HG03280 (cell line): Measurements from ENCODE around the gene USP11.
A peak's percentile ranks its signal among the peaks of the same experiment; 100 is the strongest.

Source experiments
- ATAC-seq: cut with Tn5 transposase; IDR thresholded peaks from one replicate; pipeline ENCODE4 v1.9.1; 2021; ENCODE audit warnings: mild to moderate bottlenecking, moderate library complexity; ENCODE audit not compliant: unreplicated experiment

Gene USP11

DNA sequence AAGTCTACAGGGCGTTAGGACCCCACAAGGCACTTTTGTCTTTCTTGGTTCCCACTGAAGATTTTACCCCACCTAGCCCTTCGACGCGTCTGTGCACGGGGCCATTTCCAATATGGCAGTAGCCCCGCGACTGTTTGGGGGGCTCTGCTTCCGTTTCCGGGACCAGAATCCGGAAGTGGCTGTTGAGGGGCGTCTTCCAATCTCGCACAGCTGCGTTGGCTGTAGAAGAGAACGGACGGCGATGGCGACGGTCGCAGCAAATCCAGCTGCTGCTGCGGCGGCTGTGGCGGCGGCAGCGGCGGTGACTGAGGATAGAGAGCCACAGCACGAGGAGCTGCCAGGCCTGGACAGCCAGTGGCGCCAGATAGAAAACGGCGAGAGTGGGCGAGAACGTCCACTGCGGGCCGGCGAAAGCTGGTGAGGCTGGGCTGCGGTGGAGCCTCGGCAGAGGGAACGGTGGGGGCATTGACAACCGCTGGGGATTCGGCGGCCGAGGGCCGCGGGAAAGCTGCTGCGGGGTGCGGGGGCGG is at the start of gene USP11:
Gene USP11 (plus strand): TSS at position 207 of the 530 bp plus-strand sequence. CDS start 35 bp downstream, at position 242.
- ATAC-seq = peak; percentile 20

DNA sequence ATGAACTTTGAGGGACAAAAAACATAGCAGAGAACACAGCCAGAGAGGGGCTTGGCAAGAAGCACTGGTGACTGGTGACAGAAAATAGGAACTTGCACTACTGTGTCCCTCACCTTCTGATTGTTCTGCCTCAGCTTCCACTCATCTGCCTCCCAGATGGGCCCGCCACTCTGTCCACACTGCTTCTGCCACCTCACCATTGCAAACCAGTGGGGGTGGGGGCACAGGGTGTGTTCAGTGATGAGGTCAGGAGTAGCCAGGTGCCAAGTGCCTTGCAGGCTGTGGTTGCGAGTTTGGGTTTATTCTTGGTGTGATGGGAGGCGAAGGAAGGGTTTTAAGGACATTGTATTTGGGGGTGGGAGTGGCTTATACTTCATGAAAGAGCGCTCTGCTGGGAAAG is 48.3 kb upstream of the USP11 start:
- ATAC-seq = no peak

DNA sequence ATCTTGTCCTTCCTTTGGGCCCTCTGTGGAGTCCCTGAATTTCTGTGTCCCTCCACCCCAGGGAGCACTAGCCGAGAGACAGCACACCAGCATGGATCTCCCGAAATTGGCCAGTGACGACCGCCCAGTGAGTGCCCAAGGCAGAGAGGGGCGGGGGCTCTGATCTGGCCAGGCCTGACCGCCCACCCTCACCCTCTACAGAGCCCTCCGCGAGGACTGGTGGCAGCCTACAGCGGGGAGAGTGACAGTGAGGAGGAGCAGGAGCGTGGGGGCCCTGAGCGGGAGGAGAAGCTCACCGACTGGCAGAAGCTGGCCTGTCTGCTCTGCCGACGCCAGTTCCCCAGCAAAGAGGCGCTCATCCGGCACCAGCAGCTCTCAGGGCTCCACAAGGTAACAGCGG is 47.6 kb upstream of the USP11 start:
- ATAC-seq = no peak

DNA sequence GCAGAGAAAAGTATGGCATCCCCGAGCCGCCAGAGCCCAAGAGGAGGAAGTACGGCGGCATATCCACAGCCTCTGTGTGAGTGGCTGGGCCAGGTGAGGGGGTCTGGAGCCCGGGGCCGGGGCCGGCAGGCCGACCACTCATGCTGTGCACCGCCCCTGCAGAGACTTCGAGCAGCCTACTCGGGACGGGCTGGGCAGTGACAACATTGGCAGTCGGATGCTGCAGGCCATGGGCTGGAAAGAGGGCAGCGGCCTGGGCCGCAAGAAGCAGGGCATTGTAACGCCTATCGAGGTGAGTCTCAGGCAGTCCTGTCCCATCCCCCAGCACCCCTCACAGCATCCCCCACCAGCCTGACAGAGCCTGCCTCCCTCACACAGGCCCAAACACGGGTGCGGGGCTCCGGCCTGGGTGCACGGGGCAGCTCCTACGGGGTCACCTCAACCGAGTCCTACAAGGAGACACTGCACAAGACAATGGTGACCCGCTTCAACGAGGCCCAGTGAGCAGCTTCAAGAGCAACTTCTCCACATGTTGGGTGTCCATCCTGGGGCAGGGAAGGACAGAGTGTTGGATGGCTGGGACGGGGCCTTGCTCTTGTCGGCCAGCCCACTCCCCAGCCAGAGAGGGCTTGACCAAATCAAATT is 46.6 kb upstream of the USP11 start:
- ATAC-seq = no peak

DNA sequence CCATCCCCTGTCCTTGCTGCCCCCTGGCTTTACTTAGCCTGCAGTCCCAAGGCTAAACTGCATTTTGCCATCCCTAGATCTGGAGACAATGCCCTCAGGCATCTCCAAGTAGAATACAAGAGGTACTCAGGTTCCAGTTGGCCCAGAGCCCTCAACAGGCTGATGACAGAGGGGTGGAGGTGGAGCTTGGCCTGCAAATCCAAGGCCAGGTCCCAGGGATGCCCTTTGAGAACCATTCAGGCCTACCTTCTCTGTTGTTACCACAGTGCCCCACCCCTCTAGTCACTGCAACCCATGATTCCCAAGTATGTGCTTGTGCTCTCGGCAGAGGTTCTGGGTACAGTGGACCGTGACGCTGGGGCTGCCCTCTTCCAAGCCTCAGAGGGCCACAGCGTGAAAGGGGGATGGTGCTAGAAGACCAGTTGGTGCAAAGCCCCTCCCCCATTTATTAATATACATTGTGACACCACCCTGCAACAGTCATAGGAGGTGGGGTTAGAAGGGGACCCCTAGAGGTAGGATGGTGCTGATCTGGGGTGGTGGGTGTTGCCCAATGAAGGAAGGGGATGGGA is 45.6 kb upstream of the USP11 start:
- ATAC-seq = no peak

DNA sequence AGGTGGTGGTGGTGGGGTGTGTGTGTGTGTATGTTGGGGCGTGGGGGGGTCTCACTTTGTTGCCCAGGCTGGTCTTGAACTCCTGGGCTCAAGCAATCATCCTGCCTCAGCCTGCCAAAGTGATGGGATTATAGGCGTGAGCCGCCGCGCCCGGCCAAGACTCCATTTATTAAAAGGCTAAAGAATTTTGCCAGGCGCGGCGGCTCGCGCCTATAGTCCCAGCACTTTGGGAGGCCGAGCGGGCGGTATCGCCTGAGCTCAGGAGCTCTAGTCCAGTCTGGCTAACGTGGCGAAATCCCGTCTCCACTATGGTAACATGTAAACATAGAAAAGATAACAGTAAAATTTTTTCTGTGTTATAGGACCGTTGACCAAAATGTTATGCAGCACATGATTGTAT is 42.9 kb upstream of the USP11 start:
- no peak for ATAC-seq

DNA sequence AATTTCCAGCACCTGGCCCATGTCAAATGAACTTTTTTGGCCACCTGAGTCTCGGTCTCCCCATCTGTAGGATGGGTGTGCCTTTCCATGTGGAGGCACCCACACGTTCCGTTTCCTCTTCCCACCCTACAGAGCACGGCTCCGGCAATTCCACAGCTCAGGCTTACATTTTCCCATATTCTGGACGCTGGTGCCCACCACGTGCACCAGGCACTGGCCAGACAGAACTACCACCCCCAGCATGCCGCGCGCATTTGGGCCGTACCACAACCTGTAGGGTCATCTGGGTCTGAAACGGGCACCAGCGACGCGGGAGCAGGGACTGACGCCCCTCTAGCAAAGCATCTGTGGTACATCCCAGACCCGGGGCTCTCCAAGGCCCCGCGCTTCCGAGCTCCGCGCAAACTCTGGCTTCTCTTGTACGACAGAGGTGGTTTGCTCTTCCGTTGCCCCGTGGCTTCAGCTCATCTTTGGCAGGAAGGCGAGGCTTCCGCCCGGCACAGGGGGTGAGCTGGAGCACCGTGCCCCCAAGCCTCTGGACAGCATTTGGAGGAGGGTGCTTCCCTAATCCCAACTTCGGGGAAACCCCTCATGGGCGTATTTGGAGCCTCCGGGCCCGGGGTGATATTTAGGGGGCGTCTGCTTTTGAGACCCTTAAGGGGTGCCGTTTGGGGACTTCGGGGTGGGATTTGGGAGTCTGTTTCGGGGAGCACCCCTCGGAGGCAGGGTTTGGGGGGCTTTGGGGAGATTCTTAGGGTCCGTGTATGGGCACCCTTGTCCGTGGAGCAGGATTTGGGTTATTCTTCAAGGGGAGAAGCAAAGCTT is 42.2 kb upstream of the USP11 start:
- ATAC-seq = peak; percentile 66

DNA sequence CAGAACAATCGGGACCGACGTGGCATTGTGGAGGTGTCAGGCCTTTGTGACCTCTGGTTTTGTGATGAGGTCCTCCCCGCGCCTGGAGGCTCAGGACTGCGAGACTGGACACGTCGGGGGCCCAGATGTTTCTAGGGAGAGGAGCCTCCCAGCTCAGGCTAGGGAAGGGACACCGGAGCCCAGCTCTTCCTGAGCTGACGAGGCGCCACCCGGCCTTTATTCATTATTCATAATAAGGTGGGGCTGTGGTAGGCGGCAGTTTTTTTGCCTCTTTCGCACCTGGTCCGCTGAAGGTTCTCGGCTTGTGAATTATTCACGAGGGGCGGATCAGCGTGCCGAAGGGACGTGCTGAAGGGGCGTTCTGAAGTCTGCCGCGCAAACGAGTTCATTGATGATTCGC is 41.5 kb upstream of the USP11 start:
- ATAC-seq = no peak

DNA sequence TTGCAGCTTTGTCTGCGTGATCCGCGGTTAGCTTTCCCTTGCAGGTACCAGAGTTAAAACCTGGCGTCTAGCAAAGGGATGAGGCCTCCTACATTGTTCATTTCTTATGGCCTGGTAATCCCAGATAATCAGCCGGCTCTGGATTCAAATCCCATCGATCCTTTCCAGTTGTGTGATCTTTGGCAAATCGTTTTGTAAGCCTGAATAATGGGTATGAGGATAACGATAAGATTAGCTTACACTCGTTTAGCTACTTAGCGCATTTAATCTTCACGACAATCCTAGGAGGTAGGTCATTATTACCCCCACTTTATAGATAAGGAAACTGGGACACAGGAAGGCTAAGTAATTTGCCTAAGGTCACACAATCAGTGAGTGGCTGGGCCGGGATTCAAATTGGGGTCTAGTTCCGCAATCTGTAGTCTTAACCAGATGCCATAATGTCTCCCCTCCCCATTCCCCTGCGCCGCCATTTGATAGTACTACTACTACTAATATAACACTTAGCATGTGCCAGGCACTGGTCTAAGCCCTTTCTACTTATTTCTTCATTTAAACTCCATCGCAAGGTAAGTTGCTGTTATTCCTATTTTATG is 40.9 kb upstream of the USP11 start:
- ATAC-seq = no peak

DNA sequence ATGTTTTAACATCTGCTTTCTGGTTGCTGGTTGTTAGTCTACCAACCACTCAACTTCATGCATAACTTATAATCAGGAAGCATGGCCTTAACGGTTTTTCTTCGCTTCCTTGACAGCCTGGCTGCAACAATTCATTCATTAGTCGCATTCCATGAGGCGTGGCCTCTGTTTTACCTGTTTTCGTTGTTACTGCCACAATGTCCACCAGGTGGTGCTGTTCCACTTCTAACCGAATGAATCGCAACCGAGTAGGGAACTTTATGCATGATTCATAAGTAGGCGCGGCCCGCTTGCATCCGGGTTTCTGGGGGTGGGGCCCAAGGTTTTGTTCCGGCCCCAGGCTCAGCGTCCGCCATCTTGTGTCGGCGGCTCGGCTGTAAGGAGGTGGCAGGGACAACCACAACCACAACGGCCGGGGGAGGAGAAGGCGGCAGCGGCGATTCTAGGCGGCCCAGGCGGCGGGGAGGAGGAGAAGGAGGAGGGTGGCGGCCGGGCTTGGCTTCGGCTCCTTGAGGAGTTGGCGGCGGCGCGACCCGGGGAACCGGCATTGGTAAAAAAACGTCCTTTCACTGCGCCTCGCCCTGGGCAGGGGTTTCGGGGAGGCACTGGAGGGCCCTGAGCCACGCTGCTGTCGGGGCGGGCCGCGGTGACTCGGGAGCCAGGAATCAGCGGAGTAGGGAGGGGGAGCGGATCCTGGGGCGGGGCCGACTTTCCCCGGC is 39.2 kb upstream of the USP11 start, which contains the start of gene UBA1:
Gene UBA1 (plus strand): TSS at position 355 of the 719 bp plus-strand sequence. CDS start 4,974 bp downstream, outside the sequence.
- peak; percentile 68 for ATAC-seq

DNA sequence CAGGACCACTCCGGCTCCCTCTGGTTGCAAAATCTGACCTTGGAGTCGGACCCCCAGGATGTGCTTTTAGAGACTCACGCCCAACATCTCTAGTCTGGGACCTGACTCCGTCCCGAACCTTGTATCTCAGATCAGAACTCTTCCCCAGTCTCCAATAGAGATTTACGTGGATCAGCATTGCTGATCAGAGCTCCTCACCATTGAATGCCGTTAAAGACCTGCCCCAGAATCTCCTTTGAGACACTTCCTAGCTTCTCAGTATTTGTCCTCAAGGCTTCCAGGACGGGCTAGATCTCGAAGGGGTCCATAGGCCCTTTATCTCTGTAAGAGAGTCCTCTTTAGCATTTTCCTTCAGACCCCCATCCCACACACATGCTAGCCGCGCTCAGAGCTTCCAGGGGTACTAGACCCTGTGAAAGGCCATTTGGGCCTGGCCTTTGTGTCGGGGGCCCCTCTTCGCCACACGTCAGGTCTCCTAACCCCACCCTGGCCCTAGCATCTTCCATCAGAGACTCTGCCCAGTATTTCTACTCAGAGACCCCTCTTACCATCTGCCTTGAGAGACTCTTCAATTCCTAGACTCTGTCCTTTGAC is 38.5 kb upstream of the USP11 start:
- no peak for ATAC-seq

DNA sequence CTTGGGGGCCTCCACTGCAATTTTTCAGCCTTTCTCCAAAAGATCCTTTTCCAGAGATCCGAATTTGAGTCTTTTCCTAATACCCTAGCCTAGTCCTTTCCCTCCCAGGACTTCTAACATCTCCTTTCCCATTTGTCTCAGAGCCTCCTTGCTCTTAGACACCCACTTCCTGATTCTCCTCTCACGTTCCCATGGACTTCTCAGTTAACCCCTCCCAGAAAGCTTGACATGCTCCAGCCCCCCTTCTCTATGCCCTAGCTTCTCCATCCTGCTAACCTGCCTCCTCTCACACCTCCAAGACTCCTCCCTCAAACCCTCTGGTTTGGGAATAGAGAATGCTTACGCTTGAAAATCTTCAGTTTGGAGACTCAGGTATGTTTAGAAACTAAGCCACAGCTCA is 36.7 kb upstream of the USP11 start:
- ATAC-seq = no peak

DNA sequence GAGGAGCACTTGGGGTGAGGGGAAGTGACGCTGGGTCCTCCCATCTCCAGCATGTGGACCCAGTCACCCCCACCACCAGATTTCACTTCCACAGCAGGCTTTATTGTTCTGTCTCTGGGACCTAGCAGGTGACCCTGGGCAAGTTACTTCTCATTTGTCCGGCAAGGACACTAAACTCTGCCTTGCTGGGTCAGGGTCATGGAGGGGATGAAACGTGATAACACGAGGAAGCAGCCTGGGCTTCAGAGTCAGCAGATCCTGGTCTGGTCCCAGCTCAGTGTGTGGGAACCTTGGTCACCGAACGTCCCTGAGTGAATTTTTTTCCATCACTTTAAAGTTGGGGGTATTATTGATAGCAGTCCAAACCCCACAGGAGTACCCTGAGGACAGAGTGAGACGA is 35.3 kb upstream of the USP11 start:
- no peak for ATAC-seq

DNA sequence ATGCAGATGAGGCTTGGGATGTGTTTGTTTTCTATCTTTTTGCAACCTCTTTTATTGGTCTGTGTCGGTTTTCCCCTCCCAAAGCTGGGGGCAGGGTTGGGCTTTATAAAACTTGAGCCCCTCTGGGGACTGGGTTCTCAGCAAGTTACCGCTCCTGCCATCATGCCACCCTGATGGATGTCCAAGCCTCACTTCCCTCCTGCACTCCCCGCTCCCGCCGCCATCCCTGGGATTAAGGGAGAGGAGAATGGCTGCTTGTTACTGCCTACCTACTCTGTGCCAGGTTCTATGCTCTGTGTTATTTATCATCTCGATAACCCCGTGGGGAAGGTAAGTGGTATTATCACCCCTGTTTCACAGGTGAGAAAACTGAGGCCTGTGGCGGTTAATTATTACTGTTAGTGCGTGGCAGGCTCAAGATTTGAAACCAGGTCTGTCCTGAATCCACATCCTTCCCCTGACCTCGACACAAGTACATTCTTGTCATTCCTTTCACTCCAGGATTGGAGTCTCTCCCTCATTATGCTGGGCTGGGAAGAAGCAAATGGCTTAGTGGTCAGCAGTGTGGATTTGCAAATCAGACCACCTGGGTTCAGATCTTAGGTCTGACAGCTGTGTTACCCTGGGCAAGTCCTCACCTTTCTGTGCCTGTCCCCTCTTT is 34.7 kb upstream of the USP11 start:
- ATAC-seq = no peak

DNA sequence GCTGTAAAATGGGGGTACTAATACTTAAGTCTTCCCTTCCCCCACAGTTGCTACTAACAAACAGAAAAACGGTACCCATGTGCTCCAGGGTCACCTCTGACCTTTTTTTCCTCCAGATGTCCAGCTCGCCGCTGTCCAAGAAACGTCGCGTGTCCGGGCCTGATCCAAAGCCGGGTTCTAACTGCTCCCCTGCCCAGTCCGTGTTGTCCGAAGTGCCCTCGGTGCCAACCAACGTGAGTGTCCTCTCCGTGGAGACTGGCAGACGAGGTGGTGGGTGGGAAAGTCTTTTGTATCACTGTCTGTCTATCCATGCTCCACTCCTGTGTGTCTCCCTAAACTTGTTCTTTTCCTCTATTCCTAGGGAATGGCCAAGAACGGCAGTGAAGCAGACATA is 34.1 kb upstream of the USP11 start:
- ATAC-seq = no peak

DNA sequence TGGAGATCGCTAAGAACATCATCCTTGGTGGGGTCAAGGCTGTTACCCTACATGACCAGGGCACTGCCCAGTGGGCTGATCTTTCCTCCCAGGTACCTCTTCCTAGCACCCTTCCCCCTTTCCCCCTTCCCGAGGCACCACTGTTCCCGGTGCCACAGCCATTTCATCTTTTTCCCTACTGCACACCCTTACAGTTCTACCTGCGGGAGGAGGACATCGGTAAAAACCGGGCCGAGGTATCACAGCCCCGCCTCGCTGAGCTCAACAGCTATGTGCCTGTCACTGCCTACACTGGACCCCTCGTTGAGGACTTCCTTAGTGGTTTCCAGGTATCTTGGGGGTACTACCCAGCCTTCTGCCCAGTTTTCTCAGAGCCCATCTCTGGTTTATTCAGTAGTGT is 33.5 kb upstream of the USP11 start:
- ATAC-seq = no peak

DNA sequence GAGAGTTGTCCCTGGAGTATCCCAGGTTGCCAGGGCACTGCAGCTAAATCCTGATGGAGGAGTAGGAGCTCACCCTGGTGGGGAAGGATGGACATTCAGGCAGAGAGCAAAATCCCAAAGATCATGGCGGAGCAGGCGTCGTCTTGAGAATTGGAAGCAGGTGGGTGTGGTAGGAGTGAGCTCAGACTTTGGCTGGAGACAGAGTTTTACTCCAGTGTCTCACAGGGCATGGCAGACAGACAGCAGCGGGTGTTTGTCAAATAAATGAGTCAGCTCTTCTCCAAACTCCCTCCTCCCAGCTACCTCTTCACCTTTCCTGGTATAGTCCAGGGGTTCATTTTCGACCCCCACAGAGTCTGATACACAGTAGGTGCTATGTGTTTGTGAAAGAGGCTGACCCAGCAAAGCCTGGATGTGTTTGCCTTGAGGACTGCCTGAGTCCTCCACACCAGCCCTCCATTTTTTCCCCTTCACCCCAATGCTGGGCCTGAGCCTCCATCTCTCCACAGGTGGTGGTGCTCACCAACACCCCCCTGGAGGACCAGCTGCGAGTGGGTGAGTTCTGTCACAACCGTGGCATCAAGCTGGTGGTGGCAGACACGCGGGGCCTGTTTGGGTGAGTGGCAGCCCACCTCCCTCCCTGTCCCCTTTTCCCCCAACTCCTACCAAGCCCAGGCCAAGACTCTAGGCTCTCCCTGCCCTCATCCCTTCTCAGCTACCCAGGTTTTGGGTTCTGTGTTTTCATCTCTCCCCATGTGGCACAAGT is 32.2 kb upstream of the USP11 start:
- ATAC-seq = no peak

DNA sequence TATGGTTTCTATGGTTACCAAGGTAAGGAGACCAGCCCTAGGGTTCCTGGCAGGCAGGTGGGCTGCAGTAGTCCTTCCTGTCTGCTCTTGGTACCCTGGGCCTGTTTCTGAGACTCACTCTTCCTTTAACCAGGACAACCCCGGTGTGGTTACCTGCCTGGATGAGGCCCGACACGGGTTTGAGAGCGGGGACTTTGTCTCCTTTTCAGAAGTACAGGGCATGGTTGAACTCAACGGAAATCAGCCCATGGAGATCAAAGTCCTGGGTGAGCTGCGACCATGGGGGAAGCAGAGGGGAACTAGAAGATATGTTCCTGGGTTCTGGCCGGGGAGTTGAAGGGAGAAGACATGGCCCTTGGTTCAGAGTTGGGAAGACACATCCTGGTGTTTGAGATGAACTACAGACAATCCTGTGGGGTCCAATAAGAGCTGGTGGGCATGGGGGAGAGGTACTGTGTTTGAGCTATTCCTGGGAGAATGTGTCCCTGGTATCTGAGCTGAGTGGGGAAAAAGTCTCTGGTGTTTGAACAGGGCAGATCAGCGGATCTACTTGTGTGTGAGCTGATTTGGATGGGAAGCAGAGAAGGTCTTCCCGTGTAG is 31.4 kb upstream of the USP11 start:
- ATAC-seq = no peak

DNA sequence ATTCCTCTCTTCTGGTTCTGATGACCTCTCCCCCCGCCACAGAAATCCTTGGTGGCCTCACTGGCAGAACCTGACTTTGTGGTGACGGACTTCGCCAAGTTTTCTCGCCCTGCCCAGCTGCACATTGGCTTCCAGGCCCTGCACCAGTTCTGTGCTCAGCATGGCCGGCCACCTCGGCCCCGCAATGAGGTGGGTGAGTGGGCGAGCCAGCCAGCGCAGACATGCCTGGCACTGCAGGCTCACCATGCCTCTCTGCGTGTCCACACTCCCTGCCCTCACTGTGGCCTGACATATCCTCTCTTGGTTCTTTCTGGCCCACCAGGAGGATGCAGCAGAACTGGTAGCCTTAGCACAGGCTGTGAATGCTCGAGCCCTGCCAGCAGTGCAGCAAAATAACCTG is 30.5 kb upstream of the USP11 start:
- ATAC-seq = no peak
